Effector memory CD4-positive, alpha-beta T cell (primary cell): ENCODE data around the gene BTF3L4.
A peak's percentile ranks its signal among the peaks of the same experiment; 100 is the strongest.
"Not testable (repeated sequence)": the region's sequence is repeated elsewhere in the genome, so short reads cannot be mapped to it uniquely, and the experiment has no call there.

Source experiments
- DNase-seq, 3 donors: peaks; one replicate each; pipeline ENCODE4 v3.0.0-alpha.2; 2020
- H3K27ac ChIP-seq: 2 replicates; pipeline ENCODE4 v1.7.0; 2013; ENCODE audit warnings: mild to moderate bottlenecking, low read length, moderate library complexity; ENCODE audit not compliant: insufficient read depth, poor library complexity, severe bottlenecking
- H3K27me3 ChIP-seq: replicated peaks from 2 replicates; pipeline ENCODE4 v1.7.0; 2013; ENCODE audit warnings: mild to moderate bottlenecking, low read length; ENCODE audit not compliant: insufficient read depth, control insufficient read depth, poor library complexity, severe bottlenecking
- H3K36me3 ChIP-seq: 2 replicates; pipeline ENCODE4 v1.7.0; 2013; ENCODE audit warnings: mild to moderate bottlenecking, low read length, moderate library complexity; ENCODE audit not compliant: control insufficient read depth, insufficient read depth
- H3K4me1 ChIP-seq: 2 replicates; pipeline ENCODE4 v1.7.0; 2013; ENCODE audit warnings: low read length, mild to moderate bottlenecking; ENCODE audit not compliant: control insufficient read depth, insufficient read depth, poor library complexity, severe bottlenecking
- H3K4me3 ChIP-seq: 2 replicates; pipeline ENCODE4 v1.7.0; 2013; ENCODE audit warnings: low read length, low read depth, mild to moderate bottlenecking; ENCODE audit not compliant: insufficient read depth, poor library complexity, severe bottlenecking
- H3K9me3 ChIP-seq: 2 replicates; pipeline ENCODE4 v1.7.0; 2013; ENCODE audit warnings: mild to moderate bottlenecking, low read length, moderate library complexity; ENCODE audit not compliant: control insufficient read depth
- total RNA-seq, 3 donors: gene quantifications; one replicate each; lab custom pipeline; 2026; lab: John Stamatoyannopoulos, UW

The BTF3L4 gene
- 26.5 to 33.0 (median 29.3) reads per million in 3 donors for total RNA-seq

- no peaks in the 10 kb centered on the region for H3K27me3 ChIP-seq
- H3K9me3 ChIP-seq = no peaks in the 10 kb centered on the region
- peak within 1 kb of the TSS; percentile 84 for H3K27ac ChIP-seq
- peak within 1 kb of the TSS; percentile 77 for H3K4me3 ChIP-seq
- DNase-seq = peak; percentile 80 to 90 (median 89)
- peaks cover 16% of the 10 kb centered on the region for H3K36me3 ChIP-seq
- peaks cover 17% of the 10 kb centered on the region for H3K4me1 ChIP-seq
Measured at GRCh38 chr1:52056163-52056936, at the start of gene BTF3L4. Gene BTF3L4, plus strand, starts transcription at chr1:52056295. Its CDS starts 3,553 bp downstream, at chr1:52059848.

- Histone ChIP-seq H3K4me3 (no peak overlapping the region), H3K4me1 (no peaks in the 10 kb centered on the region), H3K9me3 (no peaks in the 10 kb centered on the region), H3K27me3 (peaks cover 3% of the 10 kb centered on the region), H3K36me3 (no peaks in the 10 kb centered on the region), H3K27ac (no peak overlapping the region)
- no peak for DNase-seq
Measured at GRCh38 chr1:52007215-52008002, 48.7 kb upstream of the BTF3L4 start.

- H3K4me1 ChIP-seq = no peaks in the 10 kb centered on the region
- peaks cover 3% of the 10 kb centered on the region for H3K27me3 ChIP-seq
- H3K4me3 ChIP-seq = no peak overlapping the region
- H3K36me3 ChIP-seq = no peaks in the 10 kb centered on the region
- no peaks in the 10 kb centered on the region for H3K9me3 ChIP-seq
- no peak for DNase-seq
- no peak overlapping the region for H3K27ac ChIP-seq
Measured at GRCh38 chr1:52008071-52008809, 47.9 kb upstream of the BTF3L4 start.

GRCh38 chr1:52022133-52022532 lies 34.0 kb upstream of the BTF3L4 start:
- Histone ChIP-seq H3K36me3 (peaks cover 38% of the 10 kb centered on the region), H3K4me3 (no peak overlapping the region), H3K4me1 (no peaks in the 10 kb centered on the region), H3K9me3 (no peaks in the 10 kb centered on the region), H3K27ac (no peak overlapping the region), H3K27me3 (no peaks in the 10 kb centered on the region)
- DNase-seq = no peak

- no peak for DNase-seq
- Histone ChIP-seq H3K36me3 (peaks cover 28% of the 10 kb centered on the region), H3K4me1 (no peaks in the 10 kb centered on the region), H3K4me3 (no peak overlapping the region), H3K27ac (no peak overlapping the region), H3K27me3 (no peaks in the 10 kb centered on the region), H3K9me3 (no peaks in the 10 kb centered on the region)
Measured at GRCh38 chr1:52026278-52026677, 29.8 kb upstream of the BTF3L4 start.

GRCh38 chr1:52028328-52028727 lies 27.8 kb upstream of the BTF3L4 start:
- Histone ChIP-seq H3K36me3 (peaks cover 17% of the 10 kb centered on the region), H3K4me1 (peaks cover 10% of the 10 kb centered on the region), H3K27ac (no peak overlapping the region), H3K9me3 (no peaks in the 10 kb centered on the region), H3K4me3 (no peak overlapping the region), H3K27me3 (no peaks in the 10 kb centered on the region)
- no peak for DNase-seq

- H3K9me3 ChIP-seq, DNase-seq, H3K27me3 ChIP-seq, H3K4me3 ChIP-seq, H3K27ac ChIP-seq: not testable (repeated sequence)
- H3K36me3 ChIP-seq = peaks cover 13% of the 10 kb centered on the region
- H3K4me1 ChIP-seq = peaks cover 12% of the 10 kb centered on the region
Measured at GRCh38 chr1:52028839-52029238, 27.3 kb upstream of the BTF3L4 start.

- no peak for DNase-seq
- H3K9me3 ChIP-seq = no peaks in the 10 kb centered on the region
- H3K4me3 ChIP-seq = peak overlapping the region; percentile 86
- no peaks in the 10 kb centered on the region for H3K36me3 ChIP-seq
- no peaks in the 10 kb centered on the region for H3K27me3 ChIP-seq
- peak overlapping the region; percentile 78 for H3K27ac ChIP-seq
- peaks cover 16% of the 10 kb centered on the region for H3K4me1 ChIP-seq
Measured at GRCh38 chr1:52032124-52032784, 23.8 kb upstream of the BTF3L4 start.

- Histone ChIP-seq H3K4me3 (peak overlapping the region; percentile 86), H3K4me1 (peaks cover 16% of the 10 kb centered on the region), H3K36me3 (peaks cover 4% of the 10 kb centered on the region), H3K27ac (peak overlapping the region; percentile 78), H3K9me3 (no peaks in the 10 kb centered on the region), H3K27me3 (no peaks in the 10 kb centered on the region)
- no peak for DNase-seq
Measured at GRCh38 chr1:52032785-52033131, 23.3 kb upstream of the BTF3L4 start.
